DOHH2 (cell line): ENCODE measurements around the gene ST6GAL1.

Source experiments
- H3F3A ChIP-seq: fragments of 200-600 bp; sonication (generic), shearing (Covaris generic); 2 replicates; pipeline ENCODE4 v1.6.0; 2016; ENCODE audit warnings: antibody characterized with exemption, mild to moderate bottlenecking; ENCODE audit not compliant: control insufficient read depth, insufficient read depth
- H3K27ac ChIP-seq: fragments of 200-600 bp; sonication (generic); 2 replicates; pipeline ENCODE4 v1.5.1; 2014; ENCODE audit warnings: low read depth, mild to moderate bottlenecking, low read length, moderate library complexity
- H3K27me3 ChIP-seq: fragments of 200-600 bp; sonication (generic); 2 replicates; pipeline ENCODE4 v1.6.1; 2014; ENCODE audit warnings: mild to moderate bottlenecking, low read length, mixed read lengths; ENCODE audit not compliant: control insufficient read depth
- H3K36me3 ChIP-seq: fragments of 200-600 bp; sonication (generic); 2 replicates; pipeline ENCODE4 v1.6.1; 2014; ENCODE audit warnings: mild to moderate bottlenecking, low read length, moderate library complexity, mixed read lengths; ENCODE audit not compliant: control insufficient read depth
- H3K4me1 ChIP-seq: fragments of 200-600 bp; sonication (generic); 2 replicates; pipeline ENCODE4 v1.6.1; 2014; ENCODE audit warnings: mild to moderate bottlenecking, low read length, mixed read lengths; ENCODE audit not compliant: control insufficient read depth
- H3K4me2 ChIP-seq: fragments of 200-600 bp; sonication (generic); 2 replicates; pipeline ENCODE4 v1.6.0; 2014; ENCODE audit warnings: mild to moderate bottlenecking, low read length, moderate library complexity
- H3K4me3 ChIP-seq: fragments of 200-600 bp; sonication (generic); 2 replicates; pipeline ENCODE4 v1.5.1; 2014; ENCODE audit warnings: mild to moderate bottlenecking, low read length, mixed read lengths
- H3K79me2 ChIP-seq: fragments of 200-600 bp; sonication (generic); 2 replicates; pipeline ENCODE4 v1.6.1; 2014; ENCODE audit warnings: mild to moderate bottlenecking, low read length, mixed read lengths; ENCODE audit not compliant: control insufficient read depth
- H3K9me2 ChIP-seq: fragments of 200-600 bp; sonication (generic); replicated peaks from 2 replicates; pipeline ENCODE4 v1.6.1; 2014; ENCODE audit warnings: mild to moderate bottlenecking, low read length, mixed read lengths; ENCODE audit not compliant: control insufficient read depth
- H3K9me3 ChIP-seq: fragments of 200-600 bp; sonication (generic); 2 replicates; pipeline ENCODE4 v1.6.1; 2014; ENCODE audit warnings: antibody characterized with exemption, low read length, mixed read lengths; ENCODE audit not compliant: control insufficient read depth, insufficient read depth
- H4K20me1 ChIP-seq: fragments of 200-600 bp; sonication (generic); 2 replicates; pipeline ENCODE4 v1.6.0; 2014; ENCODE audit warnings: low read depth, mild to moderate bottlenecking, antibody characterized with exemption, low read length, moderate library complexity; ENCODE audit not compliant: control insufficient read depth, insufficient read depth
- EZH2phosphoT487 ChIP-seq: fragments of 200-600 bp; sonication (generic); IDR thresholded peaks from 2 replicates; pipeline ENCODE4 v1.6.1; 2017; ENCODE audit warnings: borderline replicate concordance, mild to moderate bottlenecking, antibody characterized with exemption, low read length, moderate library complexity, mixed read lengths
- TF ChIP-seq, protein P1 (sequence below): fragments of 200-600 bp; sonication (generic); IDR thresholded peaks from one replicate; pipeline ENCODE4 v1.5.1; 2014; ENCODE audit warnings: antibody characterized with exemption, mild to moderate bottlenecking, low read depth, low read length; ENCODE audit not compliant: poor library complexity, severe bottlenecking

Gene ST6GAL1

DNA sequence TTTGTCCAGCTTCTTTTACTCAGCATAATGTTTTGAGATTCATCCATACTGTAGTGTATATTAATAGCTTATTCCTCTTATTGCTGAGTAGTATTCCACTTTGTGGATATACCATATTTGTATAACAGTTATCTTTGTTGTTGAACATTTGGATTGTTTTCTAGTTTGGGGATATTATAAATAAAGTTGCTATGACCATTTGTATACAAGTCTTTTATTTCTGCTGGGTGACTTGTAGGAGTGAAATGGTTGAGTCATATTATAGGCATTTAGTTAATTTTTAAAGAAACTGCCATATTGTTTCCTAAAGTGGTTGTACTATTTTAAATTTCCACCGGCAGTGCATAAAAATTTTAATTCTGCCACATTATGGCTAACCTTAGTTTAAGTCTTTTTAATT lies 155.6 kb downstream of the ST6GAL1 start:
- Histone ChIP-seq H3K9me3 (peaks cover 4% of the 10 kb centered on the region; the same call in 1 of the 2 replicates), H3K4me3 (no peak overlapping the region), H3K9me2 (no peaks in the 10 kb centered on the region), H3K27me3 (no peaks in the 10 kb centered on the region), H4K20me1 (no peaks in the 10 kb centered on the region), H3K4me1 (peaks cover 32% of the 10 kb centered on the region), H3K27ac (no peak overlapping the region), H3F3A (peaks cover 20% of the 10 kb centered on the region; the same call in 1 of the 2 replicates), H3K79me2 (no peaks in the 10 kb centered on the region), H3K36me3 (0 out of 2 replicates have a peak, but pooled peaks cover 2% of the 10 kb centered on the region), H3K4me2 (no peak overlapping the region)
- TF ChIP-seq, protein P1, sequence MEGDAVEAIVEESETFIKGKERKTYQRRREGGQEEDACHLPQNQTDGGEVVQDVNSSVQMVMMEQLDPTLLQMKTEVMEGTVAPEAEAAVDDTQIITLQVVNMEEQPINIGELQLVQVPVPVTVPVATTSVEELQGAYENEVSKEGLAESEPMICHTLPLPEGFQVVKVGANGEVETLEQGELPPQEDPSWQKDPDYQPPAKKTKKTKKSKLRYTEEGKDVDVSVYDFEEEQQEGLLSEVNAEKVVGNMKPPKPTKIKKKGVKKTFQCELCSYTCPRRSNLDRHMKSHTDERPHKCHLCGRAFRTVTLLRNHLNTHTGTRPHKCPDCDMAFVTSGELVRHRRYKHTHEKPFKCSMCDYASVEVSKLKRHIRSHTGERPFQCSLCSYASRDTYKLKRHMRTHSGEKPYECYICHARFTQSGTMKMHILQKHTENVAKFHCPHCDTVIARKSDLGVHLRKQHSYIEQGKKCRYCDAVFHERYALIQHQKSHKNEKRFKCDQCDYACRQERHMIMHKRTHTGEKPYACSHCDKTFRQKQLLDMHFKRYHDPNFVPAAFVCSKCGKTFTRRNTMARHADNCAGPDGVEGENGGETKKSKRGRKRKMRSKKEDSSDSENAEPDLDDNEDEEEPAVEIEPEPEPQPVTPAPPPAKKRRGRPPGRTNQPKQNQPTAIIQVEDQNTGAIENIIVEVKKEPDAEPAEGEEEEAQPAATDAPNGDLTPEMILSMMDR: no peak
- TF ChIP-seq EZH2phosphoT487: no peak

DNA sequence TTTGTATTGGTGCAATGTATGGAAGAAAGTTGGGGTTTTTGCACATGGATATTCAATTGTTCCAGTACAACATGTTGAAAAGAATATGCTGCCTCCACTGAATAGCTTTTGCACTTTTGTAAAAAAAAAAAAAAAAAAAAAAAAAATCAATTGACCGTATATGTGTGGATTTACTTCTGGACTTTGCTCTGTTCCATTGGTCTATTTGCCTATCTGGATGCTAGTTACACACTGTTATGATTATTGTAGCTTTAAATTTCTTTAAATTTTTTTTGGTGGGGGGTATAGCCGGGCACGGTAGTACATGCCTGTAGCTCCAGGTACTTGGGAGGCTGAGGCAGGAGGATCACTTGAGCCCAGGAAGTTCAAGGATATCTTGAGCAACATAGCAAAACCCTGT lies 156.5 kb downstream of the ST6GAL1 start:
- Histone ChIP-seq H3K79me2 (no peaks in the 10 kb centered on the region), H3K4me3 (no peak overlapping the region), H3K9me3 (peaks cover 4% of the 10 kb centered on the region; the same call in 1 of the 2 replicates), H4K20me1 (no peaks in the 10 kb centered on the region), H3K9me2 (no peaks in the 10 kb centered on the region), H3K4me1 (peaks cover 32% of the 10 kb centered on the region), H3F3A (peaks cover 19% of the 10 kb centered on the region; the same call in 1 of the 2 replicates), H3K27me3 (no peaks in the 10 kb centered on the region), H3K27ac (no peak overlapping the region), H3K4me2 (no peak overlapping the region), H3K36me3 (0 out of 2 replicates have a peak, but pooled peaks cover 2% of the 10 kb centered on the region)
- TF ChIP-seq, protein P1: no peak
- no peak for TF ChIP-seq EZH2phosphoT487

GRCh38 chr3:187088701-187089100 lies 158.4 kb downstream of the ST6GAL1 start:
- Histone ChIP-seq H3K79me2 (no peaks in the 10 kb centered on the region), H3K27ac (peak overlapping the region; percentile 45), H3K36me3 (0 out of 2 replicates have a peak, but pooled peaks cover 2% of the 10 kb centered on the region), H3K27me3 (no peaks in the 10 kb centered on the region), H3K4me3 (peak overlapping the region; percentile 47), H3F3A (peaks cover 11% of the 10 kb centered on the region; the same call in 1 of the 2 replicates), H3K4me1 (peaks cover 26% of the 10 kb centered on the region), H3K9me2 (no peaks in the 10 kb centered on the region), H3K9me3 (peaks cover 4% of the 10 kb centered on the region; the same call in 1 of the 2 replicates), H3K4me2 (peak overlapping the region; percentile 63), H4K20me1 (no peaks in the 10 kb centered on the region)
- TF ChIP-seq, protein P1: no peak
- TF ChIP-seq EZH2phosphoT487: no peak
